H9 (cell line): ENCODE results near the gene DDX18. TPM values are rescaled to one million over a fixed set of nuclear protein-coding genes. Genes with fewer than 3 reads are reported as not detected.

Experiments used
- DNase-seq: peaks from one replicate; pipeline ENCODE4 v3.0.0-alpha.2; 2017
- H2AFZ ChIP-seq: one replicate; pipeline ENCODE4 v1.6.1; 2013; ENCODE audit warnings: mild to moderate bottlenecking, low read length, control low read depth, moderate library complexity
- H2AK5ac ChIP-seq: 2 replicates; pipeline ENCODE4 v1.6.1; 2013; ENCODE audit warnings: low read length, control low read depth, mixed read lengths; ENCODE audit not compliant: insufficient read length
- H2BK120ac ChIP-seq: one replicate; pipeline ENCODE4 v1.6.1; 2013; ENCODE audit warnings: low read depth, mild to moderate bottlenecking, low read length, control low read depth, inconsistent platforms; ENCODE audit not compliant: poor library complexity, severe bottlenecking
- H2BK12ac ChIP-seq: 2 replicates; pipeline ENCODE4 v1.6.1; 2013; ENCODE audit warnings: low read length, control low read depth, mixed read lengths, low read depth; ENCODE audit not compliant: insufficient read length
- H2BK15ac ChIP-seq: 2 replicates; pipeline ENCODE4 v1.6.1; 2013; ENCODE audit warnings: low read depth, low read length, control low read depth
- H2BK20ac ChIP-seq: one replicate; pipeline ENCODE4 v1.6.1; 2013; ENCODE audit warnings: low read depth, mild to moderate bottlenecking, low read length, control low read depth, inconsistent platforms; ENCODE audit not compliant: poor library complexity, severe bottlenecking
- H2BK5ac ChIP-seq: 2 replicates; pipeline ENCODE4 v1.6.1; 2013; ENCODE audit warnings: low read length, control low read depth, mixed read lengths; ENCODE audit not compliant: insufficient read length
- H3K14ac ChIP-seq: 2 replicates; pipeline ENCODE4 v1.6.1; 2013; ENCODE audit warnings: low read length, control low read depth; ENCODE audit not compliant: insufficient read depth
- H3K18ac ChIP-seq: 2 replicates; pipeline ENCODE4 v1.6.1; 2013; ENCODE audit warnings: low read depth, mild to moderate bottlenecking, mixed read lengths, low read length, control low read depth; ENCODE audit not compliant: insufficient read length
- H3K23ac ChIP-seq: 2 replicates; pipeline ENCODE4 v1.6.1; 2013; ENCODE audit warnings: low read length, control low read depth, mixed read lengths, low read depth; ENCODE audit not compliant: insufficient read length
- H3K23me2 ChIP-seq: 2 replicates; pipeline ENCODE4 v1.6.1; 2013; ENCODE audit warnings: low read depth, mild to moderate bottlenecking, mixed read lengths, low read length, control low read depth; ENCODE audit not compliant: insufficient read length, poor library complexity, severe bottlenecking
- H3K27ac ChIP-seq: 2 replicates; pipeline ENCODE4 v1.5.1; 2013; ENCODE audit warnings: low read length, control low read depth, mixed read lengths, low read depth; ENCODE audit not compliant: insufficient read length
- H3K27me3 ChIP-seq: 2 replicates; pipeline ENCODE4 v1.6.1; 2013; ENCODE audit warnings: low read length, control low read depth, inconsistent platforms; ENCODE audit not compliant: insufficient read depth
- H3K4ac ChIP-seq: 2 replicates; pipeline ENCODE4 v1.6.1; 2013; ENCODE audit warnings: low read depth, mild to moderate bottlenecking, control low read depth, inconsistent platforms, low read length, moderate library complexity
- H3K4me1 ChIP-seq: 2 replicates; pipeline ENCODE4 v1.6.1; 2013; ENCODE audit warnings: low read length, control low read depth, inconsistent platforms; ENCODE audit not compliant: insufficient read depth
- H3K4me2 ChIP-seq: 2 replicates; pipeline ENCODE4 v1.6.1; 2013; ENCODE audit warnings: low read length, control low read depth, mixed read lengths; ENCODE audit not compliant: insufficient read length, insufficient read depth
- H3K56ac ChIP-seq: 2 replicates; pipeline ENCODE4 v1.6.1; 2013; ENCODE audit warnings: low read depth, mild to moderate bottlenecking, mixed read lengths, low read length, control low read depth; ENCODE audit not compliant: insufficient read length
- H3K79me1 ChIP-seq: 2 replicates; pipeline ENCODE4 v1.6.1; 2013; ENCODE audit warnings: low read depth, mild to moderate bottlenecking, moderate library complexity, low read length, control low read depth, inconsistent platforms; ENCODE audit not compliant: insufficient read depth, poor library complexity, severe bottlenecking
- H3K79me2 ChIP-seq: 2 replicates; pipeline ENCODE4 v1.6.1; 2013; ENCODE audit warnings: low read length, control low read depth, inconsistent platforms; ENCODE audit not compliant: insufficient read depth
- H3K9ac ChIP-seq: 2 replicates; pipeline ENCODE4 v1.6.1; 2013; ENCODE audit warnings: low read length, control low read depth, mixed read lengths; ENCODE audit not compliant: insufficient read length; ENCODE audit errors: extremely low read depth
- H3K9me3 ChIP-seq: one replicate; pipeline ENCODE4 v1.6.1; 2013; ENCODE audit warnings: low read depth, low read length, inconsistent platforms; ENCODE audit not compliant: control insufficient read depth
- H3T11ph ChIP-seq: one replicate; pipeline ENCODE4 v1.6.1; 2013; ENCODE audit warnings: mild to moderate bottlenecking, low read length, control low read depth, inconsistent platforms
- H4K20me1 ChIP-seq: one replicate; pipeline ENCODE4 v1.6.1; 2013; ENCODE audit not compliant: control insufficient read depth, insufficient read length, insufficient read depth
- H4K5ac ChIP-seq: 2 replicates; pipeline ENCODE4 v1.6.1; 2013; ENCODE audit warnings: low read depth, mild to moderate bottlenecking, mixed read lengths, low read length, control low read depth; ENCODE audit not compliant: insufficient read length
- H4K8ac ChIP-seq: replicated peaks from 2 replicates; pipeline ENCODE4 v1.6.1; 2013; ENCODE audit warnings: low read length, control low read depth, mixed read lengths, low read depth; ENCODE audit not compliant: insufficient read length
- H4K91ac ChIP-seq: 2 replicates; pipeline ENCODE4 v1.6.1; 2013; ENCODE audit warnings: low read depth, mild to moderate bottlenecking, moderate library complexity, mixed read lengths, low read length, control low read depth; ENCODE audit not compliant: insufficient read length
- H3K27ac Mint-ChIP-seq, 3 experiments: 2 replicates in 2 of 3; 3 replicates in 1 of 3; pipeline ENCODE4 v1.8.0; 2020 to 2021; ENCODE audit warnings: mixed read lengths in 3 of 3, mild to moderate bottlenecking in 1 of 3, moderate library complexity in 1 of 3
- H3K27me3 Mint-ChIP-seq: 2 replicates; pipeline ENCODE4 v1.8.0; 2021; ENCODE audit warnings: low read depth, mild to moderate bottlenecking, moderate library complexity, mixed read lengths
- H3K36me3 Mint-ChIP-seq, 3 experiments: 2 replicates in 2 of 3; 3 replicates in 1 of 3; pipeline ENCODE4 v1.8.0; 2020 to 2021; ENCODE audit warnings: low read depth in 3 of 3, mixed read lengths in 3 of 3; ENCODE audit not compliant: insufficient read depth in 1 of 3
- H3K4me1 Mint-ChIP-seq, 2 experiments: 2 replicates each; pipeline ENCODE4 v1.8.0; 2020; ENCODE audit warnings: mixed read lengths in 2 of 2
- H3K4me3 Mint-ChIP-seq, 2 experiments: 2 replicates in 1 of 2; 3 replicates in 1 of 2; pipeline ENCODE4 v1.8.0; 2020 to 2021; ENCODE audit warnings: mild to moderate bottlenecking in 2 of 2, mixed read lengths in 2 of 2, moderate library complexity in 1 of 2
- H3K9me3 Mint-ChIP-seq, 2 experiments: 2 replicates in 1 of 2; 3 replicates in 1 of 2; pipeline ENCODE4 v1.8.0; 2020; ENCODE audit warnings: mild to moderate bottlenecking in 2 of 2, mixed read lengths in 2 of 2, moderate library complexity in 1 of 2
- CTCF ChIP-seq: fragments of 200-600 bp; sonication (generic); conservative IDR thresholded peaks from 3 replicates; pipeline ENCODE4 v1.8.0; 2021; ENCODE audit warnings: antibody characterized with exemption, mild to moderate bottlenecking
- WGBS: extraction: QIAGEN DNeasy Blood & Tissue Kit; methylation state at CpG from one replicate; pipeline ENCODE4 v1.1.7; 2013; ENCODE audit warnings: missing lambda C conversion rate, low lambda C conversion rate, mixed read lengths; ENCODE audit not compliant: insufficient read length; ENCODE audit errors: extremely low coverage; 5-methylcytosine and 5-hydroxymethylcytosine counted together
- total RNA-seq: library from RNA; stranded (reverse); gene quantifications from 2 replicates; pipeline ENCODE4 v1.2.1, GENCODE V29; 2021

Gene DDX18
- total RNA-seq, 1 experiment from 2014 or later: 115 TPM

GRCh38 chr2:117879003-117879402 is 64.5 kb downstream of the DDX18 start:
- H2BK15ac ChIP-seq: no peak overlapping the region
- H2AFZ ChIP-seq: no peak overlapping the region
- H3K9ac ChIP-seq: no peak overlapping the region
- WGBS: no CpG with 5 or more reads among the region's 2 CpGs
- no peak overlapping the region for H3K4me3 Mint-ChIP-seq
- no peaks in the 10 kb centered on the region for H3K9me3 ChIP-seq
- no peak overlapping the region for H3T11ph ChIP-seq
- no peak overlapping the region for H3K14ac ChIP-seq
- H2BK5ac ChIP-seq: no peak overlapping the region
- peaks cover 5 to 6% (median 5%) of the 10 kb centered on the region in 3 experiments; a peak in 3 of 7 replicates for H3K36me3 Mint-ChIP-seq
- no peaks in the 10 kb centered on the region for H3K4me1 ChIP-seq
- H4K20me1 ChIP-seq: no peaks in the 10 kb centered on the region
- no peak for TF ChIP-seq CTCF
- H3K4ac ChIP-seq: no peak overlapping the region
- no peak overlapping the region for H3K23ac ChIP-seq
- H2BK12ac ChIP-seq: no peak overlapping the region
- peaks cover 15 to 20% of the 10 kb centered on the region in 2 experiments for H3K9me3 Mint-ChIP-seq
- H3K79me2 ChIP-seq: no peaks in the 10 kb centered on the region
- H3K56ac ChIP-seq: no peak overlapping the region
- no peak overlapping the region for H3K27ac ChIP-seq
- H3K27ac Mint-ChIP-seq: no peak overlapping the region
- no peak overlapping the region for H3K18ac ChIP-seq
- no peak overlapping the region for H3K4me2 ChIP-seq
- H4K91ac ChIP-seq: no peak overlapping the region
- H3K79me1 ChIP-seq: no peaks in the 10 kb centered on the region
- DNase-seq: no peak
- H2BK120ac ChIP-seq: no peak overlapping the region
- no peaks in the 10 kb centered on the region for H3K4me1 Mint-ChIP-seq
- H3K27me3 Mint-ChIP-seq: peaks cover 23% of the 10 kb centered on the region
- H4K5ac ChIP-seq: no peak overlapping the region
- no peak overlapping the region for H4K8ac ChIP-seq
- no peaks in the 10 kb centered on the region for H3K27me3 ChIP-seq
- H2BK20ac ChIP-seq: no peak overlapping the region
- H3K23me2 ChIP-seq: no peaks in the 10 kb centered on the region
- H2AK5ac ChIP-seq: no peak overlapping the region

Other genes with a start within 250 kb of the DDX18 start
- 16.4 and 16.9 TPM in 2 replicates for gene CCDC93, start 199.4 kb downstream of the DDX18 start, total RNA-seq